ENCODE data around the gene ARSD.
"Not testable (repeated sequence)": the region's sequence is repeated elsewhere in the genome, so short reads cannot be mapped to it uniquely, and the experiment has no call there.

ARSD gene

GRCh38 chrX:2889706-2890490, 39.2 kb downstream of the ARSD start:
- DNase-seq = not testable (repeated sequence)

DNA sequence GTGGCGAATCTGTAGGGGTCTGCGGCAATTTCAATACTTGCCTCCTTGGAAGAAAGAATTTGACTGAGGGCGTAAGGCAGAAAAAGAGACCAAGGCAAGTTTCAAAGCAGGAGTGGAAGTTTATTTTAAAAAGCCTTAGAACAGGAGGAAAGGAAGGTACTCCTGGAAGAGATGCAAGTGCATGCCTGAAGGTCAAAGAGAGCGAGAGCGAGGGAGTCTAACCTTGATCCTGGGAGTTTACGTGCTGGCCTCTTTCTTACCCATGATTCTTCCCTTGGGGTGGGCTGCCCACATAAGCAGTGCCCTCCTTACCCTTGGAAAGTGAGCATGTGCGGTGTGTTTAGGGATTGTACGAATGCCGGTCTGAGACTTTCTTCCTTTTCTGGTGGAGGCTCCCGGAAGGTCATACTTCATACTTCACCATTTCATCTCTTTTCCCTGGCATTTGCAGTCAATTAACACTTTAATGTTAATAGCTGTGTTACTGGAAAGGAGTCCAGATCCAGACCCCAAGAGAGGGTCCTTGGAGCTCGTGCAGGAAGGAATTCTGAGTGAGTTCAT, 40.0 kb downstream of the ARSD start:
- no peak for DNase-seq

GRCh38 chrX:2888309-2888708, 40.8 kb downstream of the ARSD start:
- DNase-seq = no peak

DNA sequence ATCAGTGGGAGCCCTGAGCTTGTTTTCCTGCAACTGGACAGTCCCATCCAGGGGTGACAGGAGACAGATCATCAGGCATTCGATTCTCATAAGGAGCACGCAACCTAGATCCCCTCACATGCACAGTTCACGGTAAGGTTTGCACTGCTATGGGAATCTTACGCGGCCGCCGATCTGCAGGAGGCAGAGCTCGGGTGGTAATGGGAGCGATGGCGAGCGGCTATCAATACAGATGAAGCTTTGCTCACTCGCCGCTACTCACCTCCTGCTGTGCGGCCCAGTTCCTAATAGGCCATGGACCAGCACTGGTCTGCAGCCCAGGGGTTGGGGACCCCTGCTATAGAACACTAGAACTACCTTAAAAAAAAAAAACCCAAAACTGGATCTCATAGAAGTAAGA, 45.4 kb downstream of the ARSD start:
- no peak for DNase-seq

DNA sequence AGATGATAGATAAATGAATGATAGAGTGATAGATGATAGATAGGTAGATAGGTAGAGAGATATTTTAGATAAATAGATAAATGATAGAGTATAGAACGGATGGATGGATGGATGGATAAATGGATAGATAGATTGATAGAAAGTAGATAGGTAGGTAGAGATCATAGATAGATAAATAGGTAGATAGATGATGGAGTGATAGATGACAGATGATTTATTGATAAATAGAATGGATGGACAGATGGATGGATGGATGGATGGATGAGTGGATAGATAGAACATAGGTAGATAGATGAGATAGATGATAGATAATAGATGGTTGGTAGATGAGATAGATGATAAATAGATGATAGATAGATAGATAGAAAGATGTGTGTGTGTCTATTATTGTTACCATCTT, 49.5 kb downstream of the ARSD start:
- DNase-seq = no peak

DNA sequence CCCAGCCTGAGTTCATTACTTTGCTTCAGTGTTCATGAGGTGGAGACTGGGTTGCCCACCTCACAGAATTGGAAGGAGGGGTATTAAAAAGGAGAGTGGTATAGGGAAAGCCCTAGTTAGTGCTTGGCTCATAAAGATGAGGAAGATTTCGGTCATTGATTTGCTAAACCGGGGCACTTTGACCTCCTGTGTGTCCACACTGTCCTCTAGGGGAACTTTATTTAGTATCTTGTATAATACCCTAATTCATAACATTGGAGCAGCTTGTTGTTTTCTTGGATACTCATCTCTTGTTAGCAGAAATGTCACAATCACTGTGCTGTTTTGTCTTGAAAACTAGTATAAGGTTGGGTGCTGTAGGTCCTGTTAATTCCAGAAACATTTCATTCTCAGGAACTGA, 50.6 kb downstream of the ARSD start:
- DNase-seq = no peak

- no peak for DNase-seq
Measured at GRCh38 chrX:2875798-2876399, 53.2 kb downstream of the ARSD start.

GRCh38 chrX:2875136-2875481, 54.0 kb downstream of the ARSD start:
- DNase-seq = no peak

- DNase-seq = no peak
Measured at GRCh38 chrX:2874222-2875135, 54.7 kb downstream of the ARSD start.

DNA sequence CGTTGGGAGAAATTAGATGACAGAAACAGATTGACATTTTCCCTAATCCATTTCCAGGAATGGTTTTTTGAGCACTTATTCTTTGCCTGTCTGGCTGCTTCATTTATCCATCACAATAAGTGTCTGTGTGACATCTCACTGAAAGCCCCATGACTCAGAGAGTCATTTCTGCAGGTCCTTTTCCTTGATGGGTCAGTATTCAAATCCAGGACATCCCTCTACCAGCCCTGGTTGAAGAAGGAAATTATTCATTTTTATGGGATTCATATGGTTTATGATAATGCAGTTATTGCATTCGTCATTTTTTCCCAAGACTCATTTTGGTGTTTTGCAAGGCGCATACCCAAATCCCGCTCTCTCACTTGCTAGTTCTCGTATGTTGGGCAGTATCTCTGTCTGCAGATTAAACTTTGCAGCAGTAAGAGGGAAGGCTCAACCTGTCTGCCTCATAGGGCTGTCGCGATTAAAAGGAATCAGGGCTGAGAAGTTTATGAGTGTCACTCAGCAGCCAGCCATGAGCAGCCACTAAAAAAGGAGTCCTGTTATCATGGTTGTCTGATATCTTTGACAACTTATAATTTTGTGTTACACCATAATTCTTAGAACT, 56.4 kb downstream of the ARSD start:
- no peak for DNase-seq

- DNase-seq = no peak
Measured at GRCh38 chrX:2871831-2872230, 57.3 kb downstream of the ARSD start.

GRCh38 chrX:2870650-2871049, 58.5 kb downstream of the ARSD start:
- DNase-seq = no peak

DNA sequence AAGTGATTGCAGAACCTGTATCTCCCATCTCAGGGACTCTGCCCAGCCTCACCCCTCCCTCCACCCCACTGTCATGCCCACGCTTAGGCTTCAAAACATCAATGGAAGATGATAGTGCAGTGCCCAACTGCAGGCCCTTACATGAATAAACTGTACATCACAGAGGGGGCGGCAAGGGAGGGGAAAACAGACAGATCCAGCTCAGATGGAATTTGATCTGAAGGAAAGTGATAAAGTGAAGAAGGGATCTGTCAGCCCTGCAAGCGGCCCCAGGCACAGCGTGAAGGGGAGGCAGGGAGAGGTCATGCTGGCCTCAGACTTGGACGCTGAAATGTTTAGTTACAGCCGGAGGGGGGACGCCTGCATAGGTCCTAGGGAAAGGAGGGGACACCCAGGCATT, 61.9 kb downstream of the ARSD start:
- no peak for DNase-seq

DNA sequence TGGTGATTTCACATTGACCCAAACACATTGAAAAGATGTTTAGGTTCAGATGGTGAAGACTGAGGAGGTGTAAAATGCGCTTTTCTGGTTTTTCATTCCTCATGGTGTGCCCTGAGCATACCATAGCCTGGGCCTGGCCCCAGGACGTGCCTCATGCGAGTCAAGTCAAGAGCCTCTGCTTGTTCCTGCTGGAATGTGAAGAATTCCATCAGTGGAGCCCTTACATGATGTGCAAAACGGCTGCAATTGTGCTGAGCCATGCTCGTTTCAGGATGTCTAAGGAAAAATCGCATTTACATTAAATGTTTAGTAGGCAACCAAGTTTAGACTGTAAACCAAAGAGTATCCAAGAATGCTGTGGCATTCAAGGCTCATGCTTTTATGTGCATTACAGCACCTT, 65.5 kb downstream of the ARSD start:
- no peak for DNase-seq

GRCh38 chrX:2862404-2862803, 66.7 kb downstream of the ARSD start:
- DNase-seq = no peak

DNA sequence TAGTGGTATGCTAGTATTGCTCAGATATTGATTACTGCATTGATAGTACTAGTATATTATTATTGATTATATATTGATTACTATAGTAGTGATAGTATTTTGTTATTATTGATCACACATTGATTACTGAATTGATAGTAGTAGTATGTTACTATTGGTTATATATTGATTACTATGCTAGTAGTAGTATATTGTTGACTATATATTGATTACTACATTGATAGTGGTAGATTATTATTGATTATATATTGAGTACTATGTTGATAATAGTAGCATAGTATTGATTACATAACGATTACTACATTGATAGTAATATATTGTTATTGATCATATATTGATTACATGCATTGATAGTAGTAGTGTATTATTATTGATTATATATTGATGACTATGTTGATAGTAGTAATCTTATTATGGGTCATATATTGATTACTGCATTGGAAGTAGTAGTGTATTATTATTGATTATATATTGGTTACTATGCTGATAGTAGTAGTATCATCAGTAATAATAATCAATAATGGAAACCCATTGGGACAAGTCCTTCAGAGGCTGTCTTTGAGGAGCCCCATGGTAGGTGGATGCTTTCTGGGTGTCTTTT, 69.8 kb downstream of the ARSD start:
- DNase-seq = no peak

- DNase-seq = no peak
Measured at GRCh38 chrX:2857566-2857965, 71.6 kb downstream of the ARSD start.

GRCh38 chrX:2855761-2856160, 73.4 kb downstream of the ARSD start:
- no peak for DNase-seq

- DNase-seq = no peak
Measured at GRCh38 chrX:2854918-2855317, 74.2 kb downstream of the ARSD start.

Measured in activated CD8-positive, alpha-beta memory T cell treated with anti-CD3 and anti-CD28 coated beads, Interleukin-2, amount 50 U/mL, for 4 hours (primary cell).